Activated T-helper 2 cell treated with anti-CD3 and anti-CD28 coated beads, Interferon-gamma antibody, Interleukin-2, Interleukin-4, amounts not matched to agents 10 μg/mL and 5 μg/mL and 100 μg/mL, durations not matched to agents 14 hours and 24 hours and 36 hours (primary cell): ENCODE data around the gene FGA. TPM values are rescaled to one million over a fixed set of nuclear protein-coding genes. Genes with fewer than 3 reads are reported as not detected.

Experiments
- DNase-seq: peaks from one replicate; pipeline ENCODE4 v3.0.0; 2021; ENCODE audit warnings: low spot score
- H3K27ac Mint-ChIP-seq: one replicate; pipeline ENCODE4 v1.8.0; 2021; ENCODE audit warnings: mixed read lengths
- H3K27me3 Mint-ChIP-seq: one replicate; pipeline ENCODE4 v1.8.0; 2021; ENCODE audit warnings: low read depth, mixed read lengths
- H3K36me3 Mint-ChIP-seq: one replicate; pipeline ENCODE4 v1.8.0; 2021; ENCODE audit warnings: low read depth, mixed read lengths
- H3K4me1 Mint-ChIP-seq: one replicate; pipeline ENCODE4 v1.8.0; 2021; ENCODE audit warnings: low read depth, mixed read lengths
- H3K4me3 Mint-ChIP-seq: one replicate; pipeline ENCODE4 v1.8.0; 2021; ENCODE audit warnings: low read depth, mild to moderate bottlenecking, moderate library complexity, mixed read lengths
- H3K9me3 Mint-ChIP-seq: one replicate; pipeline ENCODE4 v1.8.0; 2021; ENCODE audit warnings: mixed read lengths
- intact Hi-C: fragments of 100-400 bp; cut with micrococcal nuclease; formaldehyde crosslinking; loops from one replicate; pipeline ENCODE4 v1.15.1; 2023
- total RNA-seq: library from RNA; stranded (reverse); gene quantifications from 2 replicates; pipeline ENCODE4 v1.2.3, GENCODE V29; 2022

FGA gene
- total RNA-seq, 1 donor from 2014 or later = not detected

DNA sequence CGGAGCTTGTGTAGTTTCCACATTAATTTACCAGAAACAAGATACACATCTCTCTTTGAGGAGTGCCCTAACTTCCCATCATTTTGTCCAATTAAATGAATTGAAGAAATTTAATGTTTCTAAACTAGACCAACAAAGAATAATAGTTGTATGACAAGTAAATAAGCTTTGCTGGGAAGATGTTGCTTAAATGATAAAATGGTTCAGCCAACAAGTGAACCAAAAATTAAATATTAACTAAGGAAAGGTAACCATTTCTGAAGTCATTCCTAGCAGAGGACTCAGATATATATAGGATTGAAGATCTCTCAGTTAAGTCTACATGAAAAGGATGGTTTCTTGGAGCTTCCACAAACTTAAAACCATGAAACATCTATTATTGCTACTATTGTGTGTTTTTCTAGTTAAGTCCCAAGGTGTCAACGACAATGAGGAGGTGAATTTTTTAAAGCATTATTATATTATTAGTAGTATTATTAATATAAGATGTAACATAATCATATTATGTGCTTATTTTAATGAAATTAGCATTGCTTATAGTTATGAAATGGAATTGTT is 27.8 kb downstream of the FGA start, which contains the start of gene FGB:
Gene FGB, plus strand, starts transcription at position 315 of the 558 bp plus-strand sequence. Its CDS starts 8 bp downstream, at position 323.
- Mint-ChIP-seq H3K27ac (no peak within 1 kb of the TSS), H3K4me1 (no peaks in the 10 kb centered on the region), H3K4me3 (no peak within 1 kb of the TSS), H3K36me3 (no peaks in the 10 kb centered on the region), H3K27me3 (peaks cover 6% of the 10 kb centered on the region), H3K9me3 (no peaks in the 10 kb centered on the region)
- no peak for DNase-seq
- intact Hi-C loops = no loop called here

DNA sequence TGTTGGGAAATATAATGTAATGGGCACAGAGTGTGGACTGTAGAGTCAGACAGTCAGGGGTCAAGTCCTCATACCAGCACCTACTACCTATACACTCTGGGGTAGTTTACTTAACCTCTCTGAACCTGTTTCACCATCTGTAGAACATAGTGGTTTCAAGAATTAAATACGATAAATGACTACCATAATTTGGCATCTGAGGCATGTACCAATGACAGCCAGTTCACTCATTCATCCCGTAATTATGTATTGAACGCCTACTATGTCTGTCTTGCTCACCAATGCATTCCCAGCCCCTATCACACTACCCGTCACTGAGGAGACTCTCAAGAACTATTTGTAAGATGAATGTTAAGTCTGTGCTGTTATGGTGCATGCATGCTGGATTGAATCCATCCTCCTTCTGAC is 29.7 kb downstream of the FGA start:
- intact Hi-C loops = no loop called here
- H3K4me1 Mint-ChIP-seq = no peaks in the 10 kb centered on the region
- H3K9me3 Mint-ChIP-seq = peaks cover 6% of the 10 kb centered on the region

DNA sequence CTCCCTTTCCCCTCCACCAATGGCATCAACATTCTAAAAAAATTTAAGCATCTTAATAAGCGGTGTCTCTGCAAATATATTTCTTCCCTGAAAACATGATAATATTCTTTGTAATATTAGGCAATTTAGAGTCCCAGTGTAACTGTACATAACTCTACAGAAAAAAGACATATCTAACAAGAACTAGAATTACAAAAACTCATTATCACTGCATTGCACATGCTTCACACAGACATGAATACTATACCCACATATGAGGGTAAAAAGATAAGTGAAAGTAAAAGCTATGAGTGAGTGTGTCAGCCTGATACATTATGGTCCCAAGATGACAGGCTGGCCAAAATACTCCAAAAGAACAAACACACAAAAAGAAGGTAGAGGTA is 30.1 kb downstream of the FGA start:
- DNase-seq = no peak
- no peaks in the 10 kb centered on the region for H3K36me3 Mint-ChIP-seq
- intact Hi-C loops = no loop called here
- H3K27ac Mint-ChIP-seq = no peak overlapping the region
- peaks cover 6% of the 10 kb centered on the region for H3K9me3 Mint-ChIP-seq
- peaks cover 8% of the 10 kb centered on the region for H3K27me3 Mint-ChIP-seq
- no peaks in the 10 kb centered on the region for H3K4me1 Mint-ChIP-seq
- no peak overlapping the region for H3K4me3 Mint-ChIP-seq

More for the DNA sequence above, 29.7 kb downstream of the FGA start:
- Mint-ChIP-seq H3K4me3 (no peak overlapping the region), H3K36me3 (no peaks in the 10 kb centered on the region), H3K27me3 (peaks cover 8% of the 10 kb centered on the region), H3K27ac (no peak overlapping the region)
- no peak for DNase-seq

DNA sequence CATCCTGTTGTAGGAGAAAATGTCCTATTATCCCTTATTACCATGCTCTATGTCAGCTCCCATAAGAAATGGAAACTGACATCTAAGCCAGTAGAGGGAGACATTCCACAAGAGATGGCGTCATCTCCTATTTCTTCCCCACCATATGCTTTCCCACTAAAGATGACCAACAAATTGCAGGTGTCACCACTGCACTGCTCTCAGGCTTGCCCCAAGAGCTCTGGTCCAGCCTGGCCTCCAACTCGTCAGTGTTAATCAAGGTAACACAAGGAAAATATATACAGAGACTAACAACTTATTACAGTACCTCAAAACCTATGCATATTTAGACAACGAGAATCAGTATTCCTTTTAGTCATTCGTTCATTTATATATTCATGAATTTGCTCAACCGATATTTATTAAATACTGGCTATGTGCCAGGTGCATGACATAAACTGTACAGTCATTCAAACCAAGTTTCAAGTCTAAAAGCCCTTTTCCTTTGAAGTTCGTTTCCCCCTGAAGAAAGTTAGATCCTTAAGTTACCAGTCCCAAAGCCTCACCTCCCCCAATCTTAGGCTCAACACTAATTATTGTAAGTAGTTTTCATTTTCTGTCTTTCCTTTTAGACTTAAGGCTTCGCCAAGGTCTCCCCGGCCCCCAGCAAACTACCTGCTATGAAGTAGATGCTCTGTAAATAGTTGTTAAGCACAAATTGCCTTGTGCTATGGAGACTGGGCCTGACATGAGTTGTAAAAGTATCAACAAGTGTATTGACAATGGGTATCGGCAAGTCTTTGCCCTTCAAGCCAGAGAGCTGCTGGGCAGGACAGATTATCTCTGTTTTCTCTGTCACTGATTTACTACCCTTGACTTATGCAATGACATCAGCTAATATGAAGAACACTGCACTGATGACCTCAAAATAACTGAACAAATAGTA is 30.8 kb downstream of the FGA start:
- peaks cover 6% of the 10 kb centered on the region for H3K9me3 Mint-ChIP-seq
- no peaks in the 10 kb centered on the region for H3K36me3 Mint-ChIP-seq
- no peaks in the 10 kb centered on the region for H3K4me1 Mint-ChIP-seq
- no peak overlapping the region for H3K27ac Mint-ChIP-seq
- intact Hi-C loops = loop anchor here (10.0 kb wide), 1 partner anchor 155 kb away; no protein-coding TSS in a partner anchor
- no peak for DNase-seq
- H3K27me3 Mint-ChIP-seq = peaks cover 8% of the 10 kb centered on the region
- no peak overlapping the region for H3K4me3 Mint-ChIP-seq

DNA sequence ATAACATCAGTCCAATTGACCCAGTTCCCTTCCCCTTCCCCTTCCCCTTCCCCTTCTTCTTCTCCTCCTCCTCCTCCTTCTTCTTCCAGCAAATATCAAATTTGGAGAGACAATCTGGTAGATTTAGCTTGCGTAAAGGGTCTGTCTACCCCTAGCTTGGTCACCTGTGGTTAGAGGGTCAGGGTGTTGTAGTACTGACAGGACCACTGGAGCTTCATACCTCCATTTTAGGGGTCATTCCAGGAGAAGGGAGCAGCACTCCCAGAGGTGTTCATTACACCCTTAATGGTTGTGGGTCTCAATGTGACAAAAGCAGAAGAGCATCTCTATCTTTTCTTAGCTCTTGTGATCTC is 31.4 kb downstream of the FGA start:
- no peaks in the 10 kb centered on the region for H3K4me1 Mint-ChIP-seq
- no peak overlapping the region for H3K27ac Mint-ChIP-seq
- H3K36me3 Mint-ChIP-seq = no peaks in the 10 kb centered on the region
- no peak overlapping the region for H3K4me3 Mint-ChIP-seq
- peaks cover 8% of the 10 kb centered on the region for H3K27me3 Mint-ChIP-seq
- intact Hi-C loops = loop anchor here (10.0 kb wide), 1 partner anchor 156 kb away; no protein-coding TSS in a partner anchor
- peaks cover 6% of the 10 kb centered on the region for H3K9me3 Mint-ChIP-seq
- no peak for DNase-seq

DNA sequence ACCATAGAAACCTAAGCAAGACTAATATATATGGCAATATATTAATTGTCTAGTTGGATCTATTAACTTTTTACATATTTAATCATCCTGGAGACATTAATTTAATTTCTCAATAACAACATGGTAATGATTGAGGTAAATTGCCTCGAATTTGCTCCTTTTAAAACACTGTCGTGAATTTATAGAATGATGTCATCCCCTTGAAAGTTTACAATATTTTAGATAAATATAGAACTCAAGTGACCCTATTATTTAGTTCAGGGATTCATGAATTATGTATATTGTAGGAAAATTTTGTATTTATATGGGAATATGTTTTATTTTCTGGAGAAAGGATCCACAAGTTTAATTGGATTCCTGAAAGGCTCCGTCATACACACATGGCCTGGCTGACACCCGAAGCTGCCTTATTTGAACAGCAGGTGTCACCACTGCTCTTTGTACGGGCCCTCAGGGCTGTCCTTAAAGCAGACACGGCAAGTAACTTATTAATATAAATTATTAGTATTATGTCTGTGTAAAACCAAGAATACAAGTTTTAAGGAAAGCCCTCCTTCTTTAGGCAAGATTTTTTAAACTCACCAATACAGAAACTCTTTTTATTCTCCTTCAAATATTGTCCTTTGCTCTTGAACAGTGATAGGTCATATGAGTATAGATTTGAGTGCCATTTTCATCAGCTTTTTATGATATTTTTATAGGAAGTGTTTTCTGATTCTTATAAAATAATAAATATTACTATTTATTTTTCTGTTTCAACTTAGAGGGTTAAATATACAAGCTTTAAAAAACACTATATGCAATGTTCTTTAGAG is 38.5 kb downstream of the FGA start:
- H3K27me3 Mint-ChIP-seq = peaks cover under 1% of the 10 kb centered on the region
- H3K4me1 Mint-ChIP-seq = peaks cover 20% of the 10 kb centered on the region
- peak; percentile 46 for DNase-seq
- peaks cover 11% of the 10 kb centered on the region for H3K36me3 Mint-ChIP-seq
- no peak overlapping the region for H3K4me3 Mint-ChIP-seq
- H3K9me3 Mint-ChIP-seq = peaks cover 4% of the 10 kb centered on the region
- intact Hi-C loops = loop anchor here (1.0 to 10.0 kb wide), 3 partner anchors 70 to 225 kb away; no protein-coding TSS in a partner anchor
- H3K27ac Mint-ChIP-seq = no peak overlapping the region

DNA sequence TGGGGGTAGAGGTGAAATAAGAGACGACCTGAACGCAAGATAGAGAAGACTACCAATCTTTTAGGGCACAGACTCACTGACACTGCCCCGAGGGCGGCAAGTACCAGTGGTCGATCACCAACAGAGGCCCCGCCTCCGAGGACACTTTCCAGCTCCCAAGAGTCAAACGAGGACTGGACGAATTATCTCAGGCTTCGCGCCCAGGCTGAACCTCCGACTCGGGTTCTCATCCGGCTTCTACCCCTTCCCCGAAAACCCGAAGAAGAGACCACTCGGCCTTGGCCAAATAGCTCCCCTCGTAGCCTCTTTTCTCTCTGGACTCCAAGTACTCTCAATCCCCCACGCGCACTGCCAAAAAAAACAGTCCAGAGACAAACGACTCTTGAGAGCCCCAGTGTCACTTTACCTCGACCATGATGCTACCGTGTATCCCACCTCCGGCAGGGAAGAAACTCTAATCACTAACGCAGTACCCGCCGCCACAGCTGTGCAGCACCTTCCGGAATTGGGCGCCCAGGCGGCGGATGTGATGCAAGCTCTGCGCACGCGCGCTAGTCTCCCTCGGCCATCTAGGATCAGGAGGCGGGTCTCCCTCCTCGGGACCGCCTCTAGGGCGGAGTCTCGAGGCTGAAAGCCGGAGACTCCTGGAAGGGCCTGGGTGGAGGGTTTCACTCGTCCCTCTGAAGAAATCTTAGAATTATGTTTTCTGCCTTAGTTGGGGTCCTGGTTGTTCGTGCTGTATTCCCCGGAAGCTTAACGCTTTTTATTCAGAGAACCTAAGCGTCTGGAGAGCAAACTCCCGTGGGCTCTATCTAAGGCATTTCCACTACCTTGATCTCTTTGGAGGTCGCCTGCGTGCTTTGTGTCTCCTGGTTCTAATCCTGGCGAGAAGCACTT is 40.4 kb downstream of the FGA start, which contains the start of gene PLRG1:
Gene PLRG1, minus strand, starts transcription at position 507 of the 897 bp plus-strand sequence. Its CDS starts 92 bp downstream, at position 415.
- peaks cover 20% of the 10 kb centered on the region for H3K4me1 Mint-ChIP-seq
- peaks cover 24% of the 10 kb centered on the region for H3K36me3 Mint-ChIP-seq
- intact Hi-C loops = loop anchor here (1.0 to 10.0 kb wide), 4 partner anchors 68 to 826 kb away; partner anchors contain the start of gene MAP9
- peak within 1 kb of the TSS; percentile 89 for H3K27ac Mint-ChIP-seq
- no peaks in the 10 kb centered on the region for H3K27me3 Mint-ChIP-seq
- DNase-seq = peak; percentile 94
- H3K4me3 Mint-ChIP-seq = peak within 1 kb of the TSS; percentile 92
- no peaks in the 10 kb centered on the region for H3K9me3 Mint-ChIP-seq

DNA sequence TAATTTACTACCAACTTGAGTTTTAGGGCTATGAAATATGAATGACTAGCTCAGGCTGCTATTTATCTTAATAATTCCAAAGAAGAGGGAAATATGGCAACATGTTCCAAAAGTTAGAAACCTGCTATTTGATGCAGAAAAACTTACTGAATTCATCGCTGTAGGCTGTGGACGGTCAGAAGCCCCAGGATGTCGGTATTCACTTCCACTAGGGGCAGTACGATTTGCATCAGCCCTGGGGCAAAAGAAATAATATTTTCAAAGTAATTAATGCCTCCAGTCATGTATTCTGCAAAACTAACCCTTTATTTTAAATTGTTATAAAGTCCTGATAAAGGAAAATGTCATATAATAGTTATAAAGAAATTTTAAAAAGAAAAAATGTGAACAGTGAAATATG is 44.9 kb downstream of the FGA start:
- Mint-ChIP-seq H3K27me3 (no peaks in the 10 kb centered on the region), H3K9me3 (no peaks in the 10 kb centered on the region), H3K4me3 (no peak overlapping the region), H3K27ac (no peak overlapping the region), H3K4me1 (peaks cover 14% of the 10 kb centered on the region), H3K36me3 (peaks cover 58% of the 10 kb centered on the region)
- no peak for DNase-seq
- intact Hi-C loops = no loop called here

DNA sequence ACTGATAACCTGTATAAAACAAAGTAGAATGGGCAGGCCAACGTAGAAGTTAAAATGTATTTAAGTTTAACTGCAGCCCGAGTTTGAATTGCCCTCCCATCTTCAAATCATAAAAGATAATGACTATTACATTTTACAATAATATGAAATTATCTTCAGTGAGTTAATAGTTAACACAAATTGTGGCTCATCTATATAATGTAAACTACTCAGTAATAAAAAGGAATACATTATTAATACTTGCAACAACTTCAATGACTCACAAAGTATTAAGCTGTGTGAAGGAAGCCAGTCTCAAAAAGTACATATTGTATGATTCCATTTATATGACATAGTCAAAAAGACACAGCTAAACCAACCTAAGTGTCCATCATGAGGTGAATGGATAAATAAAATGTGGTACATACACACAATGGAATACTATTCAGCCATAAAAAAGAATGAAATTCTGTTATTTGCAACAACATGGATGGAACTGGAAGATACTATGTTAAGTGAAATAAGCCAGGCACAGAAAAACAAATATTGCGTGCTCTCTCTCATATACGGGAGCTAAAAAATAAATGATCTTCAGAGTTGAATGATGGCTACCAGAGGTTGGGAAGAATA is 48.2 kb downstream of the FGA start:
- H3K27me3 Mint-ChIP-seq = no peaks in the 10 kb centered on the region
- H3K27ac Mint-ChIP-seq = no peak overlapping the region
- H3K4me1 Mint-ChIP-seq = peaks cover 1% of the 10 kb centered on the region
- no peak for DNase-seq
- peaks cover 73% of the 10 kb centered on the region for H3K36me3 Mint-ChIP-seq
- H3K4me3 Mint-ChIP-seq = no peak overlapping the region
- intact Hi-C loops = no loop called here
- H3K9me3 Mint-ChIP-seq = no peaks in the 10 kb centered on the region
